Heart left ventricle (tissue), 16 donors: ENCODE measurements around the gene DAPK2. TPM values are rescaled to one million over a fixed set of nuclear protein-coding genes. Genes with fewer than 3 reads are reported as not detected.

Experiments used
- ATAC-seq, 4 donors: fragments of 200-7000 bp; cut with Tn5 transposase; one replicate each; pipeline ENCODE4 v1.9.1; 2020 to 2022; ENCODE audit warnings: moderate library complexity in 4 of 4, mild to moderate bottlenecking in 3 of 4, moderate number of reproducible peaks in 1 of 4
- DNase-seq, 5 donors: peaks; one replicate each; pipeline ENCODE4 v3.0.0-alpha.2; 2020
- H3K27ac ChIP-seq, 12 donors: fragments of 200-600 bp; sonication (generic) in 4 of 12; one replicate each; pipeline versions ENCODE4 v1.5.0 to v1.8.0; 2016 to 2022; ENCODE audit warnings: mild to moderate bottlenecking in 2 of 12
- H3K27me3 ChIP-seq, 9 donors: fragments of 200-600 bp; sonication (generic) in 2 of 9; one replicate each; pipeline versions ENCODE4 v1.5.1 to v1.8.0; 2016 to 2022; ENCODE audit warnings: mild to moderate bottlenecking in 3 of 9
- H3K36me3 ChIP-seq, 9 donors: fragments of 200-600 bp; sonication (generic) in 2 of 9; one replicate each; pipeline versions ENCODE4 v1.5.0 to v1.8.0; 2018 to 2022; ENCODE audit warnings: mild to moderate bottlenecking in 2 of 9
- H3K4me1 ChIP-seq, 12 donors: fragments of 200-600 bp; sonication (generic) in 4 of 12; one replicate each; pipeline versions ENCODE4 v1.5.0 to v1.8.0; 2016 to 2022; ENCODE audit warnings: mild to moderate bottlenecking in 3 of 12
- H3K4me3 ChIP-seq, 12 donors: fragments of 200-600 bp; sonication (generic) in 4 of 12; one replicate each; pipeline versions ENCODE4 v1.5.0 to v1.8.0; 2017 to 2022; ENCODE audit warnings: mild to moderate bottlenecking in 9 of 12, moderate library complexity in 4 of 12
- H3K9me3 ChIP-seq, 12 donors: fragments of 200-600 bp; sonication (generic) in 4 of 12; one replicate each; pipeline versions ENCODE4 v1.5.0 to v1.8.0; 2016 to 2022; ENCODE audit warnings: mild to moderate bottlenecking in 1 of 12
- POLR2A ChIP-seq, 2 donors: fragments of 450-650 bp; IDR thresholded peaks; one replicate each; pipeline ENCODE4 v1.6.1; 2017; ENCODE audit warnings: antibody characterized with exemption in 2 of 2, mild to moderate bottlenecking in 2 of 2, moderate library complexity in 2 of 2
- WGBS, 4 donors: extraction: QIAGEN DNeasy Blood & Tissue Kit in 2 of 4; methylation state at CpG; one replicate each; pipeline versions ENCODE4 v1.1.5 to v1.1.7; 2013 to 2018; 5-methylcytosine and 5-hydroxymethylcytosine counted together
- intact Hi-C, 10 donors: fragments of 100-400 bp; cut with DNase I; formaldehyde crosslinking; loops; one replicate each; pipeline versions ENCODE4 v1.11.1 to v1.14.2; 2022
- polyA plus RNA-seq, 2 donors: library from polyadenylated mRNA; stranded (reverse); fragments of 200-250 nt; gene quantifications; one replicate each; pipeline ENCODE4 v1.2.3, GENCODE V29; 2013
- total RNA-seq, 9 donors: library from RNA; depleted of rRNA in 2 of 9; stranded (reverse); fragments of >200 nt in 2 of 9; fragmentation: NEBNext Ultra II Directional in 3 of 9; extraction: Animal tissue kit (Norgen Biotek cat#: 25700) in 3 of 9; gene quantifications; one replicate each; pipeline versions ENCODE4 v1.1.0 to v1.2.4, GENCODE V29; 2016 to 2023
- TF ChIP-seq, protein P1 (sequence below), 12 donors: fragments of 200-600 bp; sonication (generic) in 4 of 12; IDR thresholded peaks; one replicate each; pipeline versions ENCODE4 v1.5.0 to v1.8.0; 2018 to 2022; ENCODE audit warnings: antibody characterized with exemption in 12 of 12, mild to moderate bottlenecking in 5 of 12
- donor health status: ischemic (EF 13 %, LVEDD 7.1; RV severe dilation, severe dysfunction).
- donor health status: healthy with polysubstance abuse.
- donor health status: DM: no; HTN: yes; CAD: no.
- donor health status: DM: no; HTN: no; CAD: no.
- donor health status: ischemic (EF 25% LVEDD 6.9; RV normal size, moderate dysfunction).
- donor health status: ischemic (EF 25% LVEDD 5.7; RV mildly dilated, moderate dysfunction).
- donor health status: healthy.
- donor health status: DM: yes; HTN: yes; CAD: no.
- donor health status: ischemic (EF 35%, LVEDD 5.7; RV mildly dilated, moderate dysfunction).
- donor health status: nonischemic (EF 11% LVEDD 7.7; RV severe dilation, severe dysfunction).
- donor health status: DM: yes; HTN: yes; CAD: no.
- donor health status: PGD.
- donor health status: ischemic (EF 29% LVEDD 5.4; RV normal size, mild dysfunction).
- donor health status: nonischemic (EF 23%, LVEDD 6.1; RV moderate dilation, normal function).

The DAPK2 gene
- total and polyA plus RNA-seq, 11 donors: 20.4 to 56.2 (median 26.4) TPM

DNA sequence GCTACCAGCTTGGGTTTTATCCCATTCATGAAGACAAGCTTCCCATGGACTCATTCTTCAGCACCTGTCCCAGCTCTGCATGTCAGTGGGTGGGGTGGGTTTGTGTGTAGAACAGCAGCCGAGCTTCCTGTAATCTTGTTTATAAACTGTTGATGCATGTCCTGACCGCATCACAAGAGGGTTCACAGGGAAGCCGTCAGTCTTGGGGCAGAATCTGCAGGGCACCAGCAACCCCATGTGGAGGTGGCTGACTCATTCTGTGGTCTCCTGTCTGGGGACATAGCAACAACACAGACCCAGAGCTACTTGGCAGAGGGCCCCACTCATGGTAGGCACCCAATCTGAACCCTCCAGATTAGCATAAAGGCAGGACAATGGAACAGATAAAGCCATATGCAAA lies 35.6 kb downstream of the DAPK2 start:
- H3K27ac ChIP-seq: peak overlapping the region in 11 of 12 donors; percentile 23 to 79 (median 65)
- TF ChIP-seq, protein P1, sequence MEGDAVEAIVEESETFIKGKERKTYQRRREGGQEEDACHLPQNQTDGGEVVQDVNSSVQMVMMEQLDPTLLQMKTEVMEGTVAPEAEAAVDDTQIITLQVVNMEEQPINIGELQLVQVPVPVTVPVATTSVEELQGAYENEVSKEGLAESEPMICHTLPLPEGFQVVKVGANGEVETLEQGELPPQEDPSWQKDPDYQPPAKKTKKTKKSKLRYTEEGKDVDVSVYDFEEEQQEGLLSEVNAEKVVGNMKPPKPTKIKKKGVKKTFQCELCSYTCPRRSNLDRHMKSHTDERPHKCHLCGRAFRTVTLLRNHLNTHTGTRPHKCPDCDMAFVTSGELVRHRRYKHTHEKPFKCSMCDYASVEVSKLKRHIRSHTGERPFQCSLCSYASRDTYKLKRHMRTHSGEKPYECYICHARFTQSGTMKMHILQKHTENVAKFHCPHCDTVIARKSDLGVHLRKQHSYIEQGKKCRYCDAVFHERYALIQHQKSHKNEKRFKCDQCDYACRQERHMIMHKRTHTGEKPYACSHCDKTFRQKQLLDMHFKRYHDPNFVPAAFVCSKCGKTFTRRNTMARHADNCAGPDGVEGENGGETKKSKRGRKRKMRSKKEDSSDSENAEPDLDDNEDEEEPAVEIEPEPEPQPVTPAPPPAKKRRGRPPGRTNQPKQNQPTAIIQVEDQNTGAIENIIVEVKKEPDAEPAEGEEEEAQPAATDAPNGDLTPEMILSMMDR (IDR thresholded peaks at IDR 0.05): peak in 4 of 12 donors; percentile 6 to 21 (median 15)
- no peak for TF ChIP-seq POLR2A (IDR thresholded peaks at IDR 0.05)
- no peaks in the 10 kb centered on the region for H3K9me3 ChIP-seq
- no peak overlapping the region for H3K4me3 ChIP-seq
- intact Hi-C loops: no loop called here
- H3K27me3 ChIP-seq: no peaks in the 10 kb centered on the region
- DNase-seq (peak; percentile 66 to 76 (median 72)), ATAC-seq (peak; percentile 74 to 84 (median 76))
- peaks cover 5 to 71% (median 42%) of the 10 kb centered on the region in 12 donors for H3K4me1 ChIP-seq
- 34 to 59% (median 43%) methylated on average over 3 of the region's 3 CpGs for WGBS, 4 donors
- H3K36me3 ChIP-seq: no peaks in the 10 kb centered on the region

DNA sequence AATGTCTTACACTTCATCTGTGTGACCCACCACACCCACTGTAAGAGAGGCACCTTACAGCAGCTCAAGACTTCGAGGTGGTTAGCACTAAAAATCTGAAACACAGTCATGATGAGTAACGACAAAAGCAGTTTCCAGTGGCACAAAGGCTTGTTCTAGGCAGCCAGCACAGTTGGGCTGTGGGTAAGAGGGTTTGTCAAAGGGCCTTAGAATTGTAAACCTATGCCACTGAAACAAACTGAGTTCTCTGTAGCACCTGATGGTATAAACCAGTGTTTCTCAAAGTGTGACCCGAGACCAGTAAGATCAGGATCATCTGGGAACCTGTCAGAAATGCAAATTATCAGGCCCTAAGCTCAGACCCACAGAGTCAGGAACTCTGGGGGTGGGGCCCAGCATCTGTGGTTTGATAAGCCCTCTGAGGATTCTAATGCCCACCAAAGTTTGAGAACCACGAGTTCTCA lies 36.5 kb downstream of the DAPK2 start:
- DNase-seq: peak in 1 of 5 donors; percentile 2
- no peaks in the 10 kb centered on the region for H3K9me3 ChIP-seq
- WGBS, 4 donors: 72 to 81% (median 79%) methylated on average over 4 of the region's 4 CpGs
- TF ChIP-seq POLR2A (IDR thresholded peaks at IDR 0.05): no peak
- TF ChIP-seq, protein P1 (IDR thresholded peaks at IDR 0.05): no peak
- peak overlapping the region in 11 of 12 donors; percentile 24 to 79 (median 65) for H3K27ac ChIP-seq
- peak in 1 of 4 donors; percentile 4 for ATAC-seq
- no peaks in the 10 kb centered on the region for H3K27me3 ChIP-seq
- peaks cover 5 to 71% (median 40%) of the 10 kb centered on the region in 12 donors for H3K4me1 ChIP-seq
- no peaks in the 10 kb centered on the region for H3K36me3 ChIP-seq
- H3K4me3 ChIP-seq: no peak overlapping the region
- intact Hi-C loops: loop anchor here in 1 of 10 donors (2.0 kb wide), 1 partner anchor 25 kb away; no protein-coding TSS in a partner anchor

DNA sequence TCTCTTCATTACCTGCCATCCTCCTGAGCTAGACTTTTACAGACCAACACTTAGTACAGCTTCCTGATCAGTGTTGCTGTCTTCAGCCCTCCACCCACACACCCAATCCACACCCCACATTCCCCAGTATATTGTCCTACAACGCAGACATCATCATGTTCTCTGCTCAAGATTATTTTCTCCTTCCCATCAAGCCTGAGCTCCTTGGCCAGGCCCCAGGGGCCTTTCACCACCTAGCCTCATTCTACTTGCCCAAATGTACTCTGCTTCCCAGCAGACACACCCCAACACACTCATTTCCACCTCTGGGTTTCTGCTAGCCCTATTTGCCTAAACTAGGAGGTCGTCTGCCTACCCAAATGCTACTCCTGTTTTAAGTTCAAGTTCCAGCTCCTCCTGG lies 37.0 kb downstream of the DAPK2 start:
- ATAC-seq: peak; percentile 17 to 60 (median 43)
- DNase-seq: peak in 2 of 5 donors; percentile 47 to 67
- intact Hi-C loops: loop anchor here in 1 of 10 donors (2.0 kb wide), 1 partner anchor 24 kb away; no protein-coding TSS in a partner anchor
- TF ChIP-seq, protein P1 (IDR thresholded peaks at IDR 0.05): no peak
- TF ChIP-seq POLR2A (IDR thresholded peaks at IDR 0.05): no peak
- peak overlapping the region in 11 of 12 donors; percentile 24 to 79 (median 65) for H3K27ac ChIP-seq
- H3K27me3 ChIP-seq: no peaks in the 10 kb centered on the region
- H3K4me3 ChIP-seq: no peak overlapping the region
- 26 to 42% (median 33%) methylated on average over 2 of the region's 2 CpGs for WGBS, 4 donors
- H3K36me3 ChIP-seq: no peaks in the 10 kb centered on the region
- no peaks in the 10 kb centered on the region for H3K9me3 ChIP-seq
- peaks cover 5 to 71% (median 40%) of the 10 kb centered on the region in 12 donors for H3K4me1 ChIP-seq

DNA sequence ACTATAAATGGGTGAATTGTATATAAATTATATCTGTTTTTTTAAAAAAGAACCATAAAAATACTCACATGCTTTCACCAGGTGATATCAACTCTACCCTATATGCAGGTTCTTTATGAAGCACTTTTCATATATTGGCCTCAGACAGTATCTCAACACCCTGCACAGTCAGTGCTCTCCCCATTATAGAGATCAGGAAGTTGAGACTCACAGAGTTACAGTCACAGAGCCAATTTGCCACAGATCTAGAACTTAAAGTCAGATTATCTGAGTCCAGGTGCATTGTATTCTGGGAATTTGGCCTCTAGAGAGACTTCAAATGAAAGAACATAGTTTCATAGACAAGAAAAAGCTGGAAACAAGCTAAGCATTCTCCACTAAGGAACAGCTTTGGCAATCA lies 38.1 kb downstream of the DAPK2 start:
- H3K27me3 ChIP-seq: no peaks in the 10 kb centered on the region
- H3K27ac ChIP-seq: peak overlapping the region in 4 of 12 donors; percentile 17 to 79 (median 70)
- ATAC-seq (no peak), DNase-seq (no peak)
- peaks cover 5 to 71% (median 34%) of the 10 kb centered on the region in 12 donors for H3K4me1 ChIP-seq
- H3K4me3 ChIP-seq: no peak overlapping the region
- no peaks in the 10 kb centered on the region for H3K36me3 ChIP-seq
- intact Hi-C loops: loop anchor here in 1 of 10 donors (2.0 kb wide), 1 partner anchor 23 kb away; no protein-coding TSS in a partner anchor
- TF ChIP-seq POLR2A (IDR thresholded peaks at IDR 0.05): no peak
- TF ChIP-seq, protein P1 (IDR thresholded peaks at IDR 0.05): no peak
- no peaks in the 10 kb centered on the region for H3K9me3 ChIP-seq
